GM03348 (cell line): ENCODE measurements around the gene PTPRM.
A peak's percentile ranks its signal among the peaks of the same experiment; 100 is the strongest.

Source experiments
- DNase-seq: peaks from one replicate; pipeline ENCODE4 v3.0.0; 2012; ENCODE audit warnings: low spot score

Gene PTPRM

DNA sequence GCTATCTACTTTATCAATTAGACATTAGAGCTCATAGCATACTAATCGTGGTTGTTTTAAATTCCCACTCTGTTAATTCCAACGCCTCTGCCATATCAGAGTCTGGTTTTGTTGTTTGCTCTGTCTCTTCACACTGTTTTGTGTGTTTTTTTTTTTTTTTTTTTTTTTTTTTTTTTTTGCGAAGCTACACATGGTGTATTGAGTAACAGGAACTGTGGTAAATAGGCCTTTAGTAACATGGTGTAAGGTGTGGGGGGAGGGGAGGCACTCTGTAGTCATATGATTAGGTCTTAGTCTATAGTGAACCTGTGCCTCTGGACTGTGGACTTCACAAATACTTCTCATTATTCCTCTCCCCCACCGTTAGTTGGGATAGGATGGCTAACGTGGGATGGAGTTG is 671.4 kb downstream of the PTPRM start:
- DNase-seq: no peak

DNA sequence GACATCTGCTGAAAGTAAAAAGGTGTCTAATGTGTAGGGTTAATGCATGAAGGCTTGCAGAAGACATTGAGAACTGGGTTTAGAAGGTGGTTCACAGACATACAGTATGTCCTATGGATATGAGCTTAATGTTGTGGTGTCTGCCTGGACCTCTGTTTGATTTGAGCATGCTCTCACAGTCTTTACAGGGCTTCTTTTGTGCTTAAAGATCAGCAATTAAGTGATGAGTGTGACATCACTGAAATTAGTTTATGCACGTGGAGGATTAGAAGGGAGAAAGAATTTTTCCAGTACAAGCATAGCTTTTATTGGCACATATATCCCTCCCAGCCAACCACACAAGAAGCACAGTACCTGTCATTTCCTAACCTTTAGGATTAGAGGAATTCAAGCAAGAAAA is 674.6 kb downstream of the PTPRM start:
- no peak for DNase-seq

DNA sequence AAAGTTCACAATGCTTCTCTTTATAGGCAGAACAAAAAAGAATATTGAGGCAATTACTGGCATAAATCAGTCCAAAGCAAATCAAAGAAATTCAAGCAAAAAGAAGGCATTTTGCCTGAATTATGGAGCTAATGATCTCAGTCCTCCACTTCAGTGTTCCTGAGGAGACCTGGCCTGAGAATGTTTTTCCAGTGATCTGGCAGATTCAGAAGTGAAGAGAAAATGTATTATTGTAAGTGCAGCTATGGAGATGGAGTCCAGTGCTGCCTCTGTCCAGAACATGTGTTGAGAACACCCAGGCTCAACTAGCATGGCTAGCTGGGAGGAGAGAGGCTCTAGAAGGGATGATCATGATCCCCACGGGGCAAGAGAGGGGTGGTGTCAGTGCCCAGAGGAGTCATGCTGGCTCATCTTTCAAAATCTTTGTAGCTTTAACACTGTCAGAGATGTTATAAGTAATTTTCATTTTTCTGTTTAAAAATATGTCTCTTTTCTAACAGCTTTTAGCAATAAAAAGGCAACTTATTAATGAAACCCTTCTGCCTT is 675.1 kb downstream of the PTPRM start:
- peak; percentile 12 for DNase-seq

DNA sequence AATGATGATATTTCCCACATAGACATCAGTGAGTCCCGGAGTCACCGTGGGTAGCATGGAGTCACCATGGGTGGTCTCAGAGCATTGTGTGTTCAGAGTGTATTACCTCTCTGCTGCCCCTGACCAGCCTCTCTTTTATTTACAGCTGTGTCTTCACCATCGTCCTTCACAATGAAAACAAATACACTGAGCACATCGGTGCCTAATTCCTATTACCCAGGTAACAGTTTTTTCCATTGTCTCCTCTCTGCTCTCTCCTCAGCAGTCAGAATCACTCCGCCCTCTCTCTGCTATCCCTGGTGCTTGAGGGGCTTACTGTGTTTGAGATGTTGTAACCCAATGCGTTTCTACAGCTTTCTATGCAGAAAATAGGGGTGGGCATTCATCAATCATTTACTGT is 680.6 kb downstream of the PTPRM start:
- no peak for DNase-seq

DNA sequence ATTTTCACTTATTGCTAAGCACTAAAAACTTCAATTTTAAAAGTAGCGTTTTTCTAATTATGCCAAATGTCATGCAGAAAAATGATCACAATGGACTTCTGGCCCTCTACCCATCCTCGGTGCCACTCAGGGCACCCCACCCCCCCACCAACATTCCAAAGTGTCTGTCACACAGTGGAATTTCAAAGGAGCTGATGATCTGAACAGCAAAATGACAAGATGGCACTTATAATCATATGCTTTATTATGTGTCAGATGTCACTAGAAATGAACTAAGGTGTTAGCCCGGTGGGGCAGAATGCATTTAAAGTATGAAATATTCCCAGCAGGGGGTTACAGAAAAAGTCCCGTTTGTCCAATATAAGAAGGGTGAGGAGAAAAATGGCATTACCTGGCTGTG is 681.5 kb downstream of the PTPRM start:
- no peak for DNase-seq

DNA sequence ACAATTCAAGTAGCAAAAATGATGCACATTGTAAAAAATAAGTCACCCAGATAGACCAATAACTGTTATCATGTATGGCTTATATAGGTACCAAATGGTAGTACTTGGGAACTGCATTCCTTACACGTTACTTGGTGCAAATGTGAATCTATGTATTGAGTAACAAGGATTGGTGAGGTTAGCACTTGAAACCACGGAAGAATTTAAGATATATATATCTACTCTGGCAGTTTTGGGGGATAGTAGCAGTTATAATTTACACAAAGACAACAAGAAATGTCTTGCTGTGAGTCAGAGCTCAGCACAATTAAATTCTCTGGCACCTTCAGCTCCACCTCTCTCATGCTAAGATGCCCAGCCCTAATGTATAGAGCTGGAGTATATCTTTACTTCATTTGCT is 682.7 kb downstream of the PTPRM start:
- no peak for DNase-seq

DNA sequence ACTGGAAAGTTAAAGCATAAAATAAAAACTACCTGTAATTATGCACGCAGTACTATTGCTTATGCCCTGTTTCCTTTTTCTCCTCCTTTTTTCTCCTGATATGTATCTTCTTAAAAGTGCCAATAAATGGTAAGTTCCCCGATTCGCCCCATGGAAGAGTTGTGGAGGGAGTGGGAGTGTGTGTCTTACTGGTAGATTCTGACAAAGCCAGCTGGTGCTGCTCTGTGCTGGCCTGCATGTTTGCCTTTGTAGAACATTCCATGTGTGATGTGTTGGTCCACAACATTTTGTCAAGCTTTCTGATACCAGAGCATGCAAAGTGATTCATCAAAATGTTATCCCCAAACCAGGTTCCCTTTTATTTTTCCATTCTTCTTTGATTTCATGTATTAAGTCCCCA is 685.3 kb downstream of the PTPRM start:
- DNase-seq: no peak

DNA sequence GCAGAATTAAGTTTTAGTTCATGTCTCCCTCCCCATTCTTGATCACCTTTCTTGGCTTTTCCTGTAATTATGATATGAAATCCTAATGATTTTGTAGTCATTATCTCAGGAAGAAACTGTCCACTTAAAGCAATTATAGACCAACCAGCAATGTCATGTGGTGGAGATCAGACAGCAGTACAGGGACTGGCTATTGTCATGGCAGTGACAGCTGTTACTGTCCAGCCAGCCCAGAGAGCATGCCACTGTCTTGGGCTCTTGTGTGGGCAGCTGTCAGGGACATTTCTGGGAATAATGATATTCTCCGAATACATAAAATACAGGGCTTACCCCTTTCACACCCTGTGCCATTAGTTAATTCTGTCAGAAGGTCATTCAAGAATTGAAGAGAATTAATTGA is 686.8 kb downstream of the PTPRM start:
- no peak for DNase-seq

DNA sequence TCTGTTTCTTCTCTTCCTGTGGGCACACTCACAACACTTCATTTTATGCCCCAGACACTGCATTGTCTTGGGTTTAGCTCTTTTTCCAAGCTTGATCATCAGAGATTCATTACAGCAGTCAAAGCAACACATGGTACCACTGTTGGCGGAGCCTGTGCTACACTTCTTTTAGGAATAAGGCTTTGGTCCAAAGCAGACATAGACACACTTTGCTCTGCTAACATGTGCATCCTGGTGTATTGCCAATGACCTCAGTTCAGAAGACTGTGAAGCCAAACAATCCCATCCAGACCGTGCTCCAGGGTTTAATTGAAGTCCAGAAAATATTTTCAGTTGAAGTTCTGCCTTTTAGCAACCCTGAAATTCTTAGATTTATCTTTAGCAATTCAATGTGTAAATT is 687.5 kb downstream of the PTPRM start:
- no peak for DNase-seq

DNA sequence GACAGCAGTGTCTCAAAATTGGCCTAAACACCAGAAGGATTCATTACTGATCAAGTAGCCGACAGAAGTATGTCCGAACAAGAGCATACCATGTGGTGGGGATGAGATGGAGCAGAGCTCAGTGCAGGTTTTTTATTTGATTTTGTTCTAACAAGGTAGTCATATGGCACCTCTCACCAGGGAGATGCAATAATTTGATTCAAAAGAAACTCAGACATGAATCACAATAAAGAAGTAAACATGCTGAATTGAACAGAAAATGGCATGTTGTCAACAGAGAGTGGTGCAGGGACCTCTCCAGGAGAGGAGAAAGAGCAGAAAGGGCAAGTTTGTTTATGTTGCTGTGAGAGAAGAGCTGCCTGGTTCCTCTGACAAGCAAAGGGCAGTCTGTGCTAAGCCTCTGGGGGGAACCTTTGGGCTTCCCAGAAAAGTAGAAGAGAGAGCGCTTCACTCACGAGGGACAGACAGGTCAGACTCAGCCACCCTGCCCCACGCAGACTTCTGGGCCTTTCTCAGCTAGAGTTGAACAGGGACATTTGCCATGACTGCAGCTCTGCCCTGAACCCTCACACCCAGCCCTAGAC is 690.8 kb downstream of the PTPRM start:
- DNase-seq: no peak

DNA sequence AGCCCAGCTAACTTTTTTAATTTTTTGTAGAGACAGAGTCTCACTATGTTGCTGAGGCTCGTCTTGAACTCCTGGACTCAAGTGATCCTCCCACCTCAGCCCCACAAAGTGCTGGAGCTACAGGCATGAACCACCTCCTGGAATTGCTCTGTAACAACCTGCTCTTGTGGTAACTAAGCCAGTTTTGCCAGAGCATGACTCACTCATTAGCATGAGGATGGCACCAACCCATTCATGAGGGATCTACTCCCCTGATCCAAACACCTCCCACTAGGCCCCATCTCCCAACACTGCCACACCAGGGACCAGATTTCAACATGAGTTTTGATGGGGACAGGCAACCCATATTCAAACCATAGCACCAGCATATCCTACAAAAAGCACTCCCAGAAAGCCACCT is 693.2 kb downstream of the PTPRM start:
- no peak for DNase-seq

DNA sequence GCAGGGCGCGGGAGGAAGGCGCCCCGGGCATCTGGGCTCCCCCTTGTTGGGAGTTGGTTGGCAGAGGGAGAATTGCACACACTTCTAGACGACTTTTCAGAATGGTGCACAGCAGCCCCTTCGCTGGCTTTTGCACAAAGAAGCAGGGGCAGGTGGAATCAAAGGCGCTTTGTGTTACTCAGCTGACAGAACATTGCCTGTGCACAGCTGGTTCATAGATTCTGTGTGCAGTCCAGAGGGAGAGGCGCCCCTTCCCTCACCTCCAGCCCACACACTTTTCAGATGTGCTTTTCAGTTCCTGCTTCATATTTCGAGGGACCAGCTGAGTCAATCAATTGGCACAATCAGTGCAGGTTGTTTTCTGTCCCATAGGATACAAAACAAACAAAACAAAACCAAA is 693.7 kb downstream of the PTPRM start:
- DNase-seq: no peak

DNA sequence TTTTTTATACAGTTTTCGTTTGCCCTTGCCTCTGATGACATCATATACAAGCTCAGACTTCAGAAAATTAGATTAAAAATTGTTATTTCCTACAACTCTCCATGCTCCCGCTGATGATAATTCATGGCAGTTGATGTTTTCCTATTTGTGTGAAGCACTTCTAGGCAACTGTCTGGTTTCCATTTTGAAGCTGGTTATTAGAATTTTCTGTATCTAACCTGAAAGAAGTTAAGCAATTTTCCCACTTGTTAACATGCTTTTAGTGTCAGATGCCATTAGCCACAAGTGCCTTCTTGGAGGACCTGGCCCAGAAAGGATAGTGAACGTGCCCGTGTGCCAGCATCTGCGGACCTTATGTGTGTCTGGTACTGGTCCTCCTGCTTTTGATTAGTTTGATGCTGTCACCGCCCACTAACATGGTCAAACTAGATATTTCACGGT is 694.6 kb downstream of the PTPRM start:
- DNase-seq: peak; percentile 16

DNA sequence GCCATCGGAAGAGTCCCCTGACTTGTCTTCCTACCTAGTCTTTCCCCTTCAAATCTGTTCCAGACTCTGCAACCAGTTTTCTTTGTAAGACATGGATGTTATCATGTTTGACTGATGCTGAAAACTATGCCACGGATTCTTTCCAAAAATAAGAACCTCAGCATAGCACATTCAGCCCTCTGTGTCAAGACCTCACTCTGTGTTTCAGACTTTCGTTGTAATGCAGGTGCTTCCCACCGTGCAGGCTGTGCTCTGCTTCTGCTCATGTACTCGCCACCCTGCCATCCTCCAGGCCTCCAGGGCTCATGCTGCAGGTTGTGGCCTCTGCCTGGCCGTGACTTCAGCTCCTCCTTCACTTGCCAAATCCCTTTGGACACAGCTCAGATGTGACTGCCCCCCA is 695.1 kb downstream of the PTPRM start:
- DNase-seq: no peak

DNA sequence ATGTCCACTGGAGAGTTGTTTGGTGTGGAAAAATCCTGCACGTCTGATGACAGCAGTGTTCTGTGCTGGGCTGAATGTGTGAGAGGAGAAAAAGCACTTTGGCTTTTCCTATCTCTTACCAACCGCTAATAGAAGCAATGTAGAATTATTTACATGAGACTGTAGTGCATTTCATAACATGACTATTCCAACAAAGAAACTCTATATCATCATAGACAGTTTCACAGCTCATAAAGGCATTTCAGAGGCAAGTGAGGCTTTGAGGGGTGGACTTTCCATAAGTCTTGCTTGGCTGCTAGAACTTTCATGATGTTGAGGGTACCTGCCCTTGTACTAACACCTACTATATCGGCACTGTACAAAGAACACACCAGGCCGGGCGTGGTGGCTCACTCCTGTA is 697.0 kb downstream of the PTPRM start:
- no peak for DNase-seq

DNA sequence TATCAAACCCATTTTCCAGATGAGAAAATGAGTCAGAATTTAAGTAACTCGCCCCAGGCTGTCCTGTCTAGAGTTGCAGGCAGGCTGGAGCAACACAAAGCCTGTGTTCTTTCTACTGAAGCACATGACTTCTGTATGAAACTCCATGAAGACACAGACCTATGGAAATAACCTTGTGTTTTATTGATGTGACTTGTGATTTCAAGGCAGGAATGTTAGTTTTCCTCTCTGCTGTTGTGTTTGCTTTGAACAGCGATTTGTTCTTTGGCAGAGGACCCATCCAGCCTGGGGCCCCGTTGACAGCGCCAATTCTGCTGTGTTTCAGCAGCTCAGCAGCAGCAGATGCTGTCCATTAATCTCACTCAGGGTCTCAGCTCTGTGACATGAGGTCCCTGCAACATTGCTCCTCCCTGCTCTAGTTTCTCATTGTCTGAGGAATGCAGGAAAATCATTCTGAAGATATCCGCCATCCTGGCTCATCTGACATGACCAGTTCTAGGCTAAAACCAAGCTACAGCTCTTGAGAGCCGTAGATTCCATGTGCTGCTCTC is 697.8 kb downstream of the PTPRM start:
- DNase-seq: no peak

DNA sequence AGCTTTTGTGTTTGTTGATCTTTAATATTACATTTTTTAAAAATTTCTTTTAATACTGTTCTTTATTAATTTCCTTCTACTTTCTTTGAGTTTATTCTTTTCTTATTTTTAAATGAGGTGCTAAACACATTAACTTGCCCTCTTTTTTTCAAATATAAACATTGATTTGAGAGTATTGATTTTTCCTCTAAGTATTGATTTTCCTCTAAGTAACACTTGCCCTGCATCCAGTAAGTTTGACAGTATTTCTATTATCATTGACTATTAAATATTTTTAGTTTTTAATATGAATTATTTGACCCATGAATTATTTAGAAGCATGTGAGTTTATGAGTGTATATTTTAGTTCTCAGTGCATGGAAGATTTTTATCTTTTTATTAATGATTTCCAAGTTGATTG is 705.1 kb downstream of the PTPRM start:
- no peak for DNase-seq

DNA sequence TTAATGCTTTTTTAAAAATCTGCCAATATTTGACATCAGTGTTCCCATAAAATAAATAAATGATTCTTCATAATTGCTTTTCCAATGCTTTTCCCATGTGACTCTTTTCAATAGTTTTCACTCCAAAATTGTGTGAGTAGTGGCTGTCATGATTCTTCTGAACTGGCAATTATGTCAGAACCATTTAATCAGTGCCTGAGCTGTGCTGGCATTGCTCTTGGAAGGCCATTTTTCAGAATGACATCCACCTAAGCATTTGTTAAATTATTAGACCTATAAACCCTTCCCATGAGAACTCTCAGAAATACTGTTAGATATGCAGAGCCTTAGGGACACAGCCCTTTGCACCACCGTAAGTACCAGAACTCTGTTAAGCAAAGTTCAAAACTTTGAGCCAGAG is 707.3 kb downstream of the PTPRM start:
- no peak for DNase-seq

DNA sequence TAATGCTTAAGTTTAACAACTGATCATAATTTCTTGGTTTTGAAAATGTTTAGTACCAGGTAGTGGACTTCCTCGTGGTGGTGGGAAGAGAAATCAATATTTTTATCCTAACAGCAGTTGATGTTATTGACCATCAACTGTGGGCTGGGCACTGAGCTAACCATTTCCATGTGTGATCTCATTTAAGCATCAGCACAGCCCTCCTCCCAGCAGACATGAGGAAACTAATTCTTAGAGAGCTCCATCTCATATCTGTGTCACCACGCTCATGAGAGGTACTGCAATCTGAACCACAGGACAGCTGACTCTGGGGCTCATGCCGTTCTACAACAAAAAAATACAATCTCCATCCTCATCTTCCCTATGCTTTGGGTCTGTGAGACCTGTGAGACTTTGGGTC is 709.3 kb downstream of the PTPRM start:
- no peak for DNase-seq

DNA sequence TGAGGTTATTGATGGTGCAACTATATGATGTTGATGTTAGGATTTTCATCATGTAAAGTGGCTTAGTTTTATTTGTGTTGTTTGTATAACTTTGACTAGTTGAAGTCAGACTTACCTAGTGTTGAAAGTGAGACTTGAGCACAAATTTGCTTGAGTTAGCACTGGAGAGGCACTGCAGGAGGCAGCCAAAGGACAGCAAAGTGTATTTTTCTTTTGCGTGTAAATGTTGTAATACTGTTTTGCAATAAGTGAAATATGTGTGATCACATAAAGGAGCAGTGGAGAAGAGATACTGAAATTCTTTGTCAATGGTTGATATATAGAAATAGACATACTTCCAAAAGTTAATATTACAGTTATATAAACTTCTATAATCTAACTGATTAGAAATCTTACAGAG is 710.2 kb downstream of the PTPRM start:
- DNase-seq: no peak

DNA sequence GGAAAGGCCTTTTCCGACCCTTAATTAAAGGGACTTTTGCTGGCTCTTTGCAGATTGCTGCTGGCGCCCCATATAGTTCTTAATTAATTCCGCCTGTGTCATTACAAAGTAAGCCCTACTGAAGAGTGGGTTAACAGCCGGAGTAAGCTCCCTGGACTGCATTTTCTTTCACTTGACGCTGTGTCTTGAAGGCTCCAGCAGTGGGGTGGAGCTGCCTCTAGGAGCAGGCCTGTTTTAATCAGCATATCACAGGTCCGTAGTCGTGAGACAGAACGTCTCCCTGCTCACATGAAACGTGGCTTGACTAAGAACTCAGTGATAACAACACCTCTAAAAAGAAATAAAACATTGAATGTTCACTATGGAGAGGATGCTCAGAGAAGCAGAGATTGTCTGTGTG is 712.2 kb downstream of the PTPRM start:
- no peak for DNase-seq

DNA sequence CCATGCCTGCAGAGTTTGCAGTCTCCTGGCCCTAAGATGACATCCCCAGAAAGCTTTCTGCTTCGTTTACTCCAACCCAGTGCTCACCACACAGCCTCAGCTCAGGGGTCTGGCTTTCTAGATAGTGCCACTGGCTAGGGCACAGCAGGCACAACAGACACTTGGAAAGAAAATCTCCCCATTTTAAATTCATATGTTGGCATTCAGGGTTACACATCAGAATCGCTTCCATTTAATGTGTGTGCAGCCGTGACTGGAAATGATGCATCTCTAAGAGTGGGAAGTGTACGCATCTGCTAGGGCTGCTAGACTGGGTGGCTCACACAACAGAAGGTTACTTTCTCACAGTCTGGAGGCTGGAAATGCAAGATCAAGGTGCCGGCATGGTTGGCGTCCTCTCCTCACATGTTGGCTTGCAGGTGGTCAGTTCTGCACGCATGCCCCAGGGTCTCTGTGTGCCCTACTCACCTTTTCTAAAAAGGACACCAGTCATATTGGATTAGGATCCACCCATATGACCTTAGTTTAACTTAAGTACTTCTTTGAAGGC is 712.7 kb downstream of the PTPRM start:
- DNase-seq: no peak

DNA sequence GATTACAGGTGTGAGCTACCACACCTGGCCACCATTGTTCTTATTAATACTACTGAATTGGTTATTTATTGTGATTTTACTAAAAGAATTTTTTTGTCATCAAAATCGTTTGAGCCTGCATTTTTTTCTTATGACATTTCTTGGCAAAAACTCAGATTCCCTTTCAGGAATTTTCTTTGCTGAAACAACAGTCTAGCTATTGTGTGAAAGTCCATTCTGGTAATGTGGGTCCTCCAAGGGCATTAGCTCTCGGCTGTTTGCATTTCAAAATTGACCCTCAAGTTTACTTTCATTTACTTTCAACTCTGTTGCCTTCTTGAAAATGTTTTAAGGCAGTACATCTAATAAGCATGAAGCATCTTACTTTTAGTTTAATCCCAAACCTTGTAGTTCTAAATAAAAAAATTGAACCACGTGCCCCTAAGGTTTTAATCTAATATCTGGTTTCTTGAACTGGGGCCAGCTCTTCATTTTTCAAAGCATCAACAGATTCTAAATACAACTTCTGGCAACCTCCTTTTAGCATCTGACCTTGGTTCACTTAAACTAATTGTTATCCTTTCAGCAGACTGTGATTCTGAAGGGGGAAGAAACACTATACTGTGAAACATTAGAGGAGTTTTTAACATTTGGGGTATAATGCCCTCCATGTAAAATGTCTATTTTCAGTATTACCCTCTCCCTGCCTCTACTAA is 716.9 kb downstream of the PTPRM start:
- DNase-seq: peak; percentile 52
